ENCODE results near the gene ZNF598. TPM values are rescaled to one million over a fixed set of nuclear protein-coding genes. Genes with fewer than 3 reads are reported as not detected.

The ZNF598 gene
- total and polyA plus RNA-seq, 2 of the 13 experiments (the other 11 are each of a cell fraction or from before 2014, with no cell fraction given): 13.5 to 14.2 TPM

DNA sequence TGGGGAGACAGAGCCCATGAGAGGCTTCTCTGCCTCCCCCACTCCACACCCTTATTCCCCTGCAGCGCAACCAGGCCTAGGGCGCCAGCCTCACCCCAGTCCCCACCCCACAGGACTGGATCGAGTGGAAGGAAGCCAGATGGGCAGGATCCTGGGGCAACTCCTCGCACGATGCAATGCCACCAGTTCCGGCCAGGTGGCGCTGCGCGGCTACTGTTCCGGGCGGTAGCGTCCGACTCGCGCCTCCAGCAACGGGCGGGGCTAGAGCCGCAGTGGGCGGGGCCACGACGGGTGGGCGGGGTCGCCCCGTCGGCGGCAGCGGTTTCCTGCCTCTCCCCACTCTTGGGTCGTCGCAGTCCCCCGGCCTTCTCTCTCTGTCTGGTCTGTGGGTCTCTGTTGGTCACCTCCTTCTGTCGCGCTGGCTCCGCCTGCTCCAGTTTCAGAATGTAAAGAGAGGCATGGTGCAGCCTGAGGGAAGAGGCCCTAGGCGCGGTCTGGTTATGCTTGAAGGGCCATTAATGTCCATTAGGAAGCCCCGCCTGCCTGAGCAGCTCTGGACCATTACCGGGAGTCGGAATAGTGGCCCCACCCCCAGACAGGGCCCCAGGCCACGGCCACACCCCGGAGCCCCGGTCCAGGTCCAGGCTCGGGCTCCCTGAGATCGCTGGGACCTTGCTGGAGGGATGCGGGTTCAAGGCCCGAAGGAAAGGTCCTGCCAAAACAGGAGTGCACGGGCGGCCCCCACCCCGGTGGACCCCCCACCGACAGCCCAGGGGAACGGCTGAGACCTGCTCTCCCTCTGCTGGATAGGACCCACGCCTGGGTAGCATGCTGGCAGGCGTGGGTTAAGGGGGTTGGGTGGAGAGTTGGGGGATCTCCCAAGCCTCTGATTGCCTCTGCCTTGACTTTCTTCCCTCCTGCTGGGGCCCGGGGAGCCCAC lies 13.7 kb upstream of the ZNF598 start (continued):
- TF ChIP-seq ZNF234 (CRISPR knock-in tag; conservative IDR thresholded peaks at IDR 0.05) (no peak), CBX1 (IDR thresholded peaks at IDR 0.05; ENCODE audit: low read depth) (no peak), SCMH1 (CRISPR knock-in tag; IDR thresholded peaks at IDR 0.05; ENCODE audit: borderline replicate concordance) (no peak), POLR2A (IDR thresholded peaks at IDR 0.05; ENCODE audit: insufficient read depth in 1 of 2, low read depth in 2 of 2, low read length in 2 of 2) (peak in 1 of 2 experiments; percentile 78; a peak in 2 of 4 replicates), TEAD3 (CRISPR knock-in tag; optimal IDR thresholded peaks at IDR 0.05; ENCODE audit: borderline replicate concordance) (peak; percentile 68), SNAI1 (CRISPR knock-in tag; IDR thresholded peaks at IDR 0.05; ENCODE audit: borderline replicate concordance) (no peak), STAG1 (CRISPR knock-in tag; IDR thresholded peaks at IDR 0.05) (peak; percentile 96), ZBTB20 (CRISPR knock-in tag; IDR thresholded peaks at IDR 0.05; ENCODE audit: borderline replicate concordance, low read depth) (no peak), ZBTB3 (CRISPR knock-in tag; IDR thresholded peaks at IDR 0.05; ENCODE audit: borderline replicate concordance, low read depth) (peak; percentile 43; the same call in 1 of the 2 replicates), ZNF670 (CRISPR knock-in tag; IDR thresholded peaks at IDR 0.05; ENCODE audit: borderline replicate concordance) (no peak), CEBPB (IDR thresholded peaks at IDR 0.05; ENCODE audit: borderline replicate concordance, low read depth, low read length) (no peak), ZNF292 (CRISPR knock-in tag; IDR thresholded peaks at IDR 0.05; ENCODE audit: borderline replicate concordance, low read depth) (no peak), ZNF44 (CRISPR knock-in tag; IDR thresholded peaks at IDR 0.05) (no peak), HHEX (CRISPR knock-in tag; IDR thresholded peaks at IDR 0.05) (no peak), ZNF781 (CRISPR knock-in tag; IDR thresholded peaks at IDR 0.05; ENCODE audit: borderline replicate concordance, not compliant biosample characterization) (peak; percentile 47), ATM (IDR thresholded peaks at IDR 0.05; ENCODE audit: borderline replicate concordance) (no peak), KLF16 (CRISPR knock-in tag; IDR thresholded peaks at IDR 0.05) (peak in 1 of 2 experiments; percentile 78; a peak in 2 of 4 replicates), NR2F1 (CRISPR knock-in tag; IDR thresholded peaks at IDR 0.05) (no peak), ZNF251 (CRISPR knock-in tag; IDR thresholded peaks at IDR 0.05) (no peak), NCOR1 (IDR thresholded peaks at IDR 0.05; ENCODE audit: borderline replicate concordance, low read length) (no peak), ZNF557 (CRISPR knock-in tag; IDR thresholded peaks at IDR 0.05) (no peak), SOX6 (IDR thresholded peaks at IDR 0.05) (no peak), SOX6 (CRISPR knock-in tag; IDR thresholded peaks at IDR 0.05) (peak; percentile 45; the same call in 1 of the 2 replicates), MBD4 (IDR thresholded peaks at IDR 0.05; ENCODE audit: borderline replicate concordance, low read length) (no peak), ELF4 (CRISPR knock-in tag; IDR thresholded peaks at IDR 0.05; ENCODE audit: borderline replicate concordance) (no peak)
- TF ChIP-seq, protein P1, sequence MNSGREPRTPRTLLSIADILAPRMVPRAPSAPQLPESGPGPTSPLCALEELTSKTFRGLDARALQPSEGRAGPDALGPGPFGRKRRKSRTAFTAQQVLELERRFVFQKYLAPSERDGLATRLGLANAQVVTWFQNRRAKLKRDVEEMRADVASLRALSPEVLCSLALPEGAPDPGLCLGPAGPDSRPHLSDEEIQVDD (CRISPR knock-in tag; IDR thresholded peaks at IDR 0.05; ENCODE audit: borderline replicate concordance): 0 out of 2 replicates have a peak, but pooled peaks have one; percentile 24
- TF ChIP-seq, protein P2, sequence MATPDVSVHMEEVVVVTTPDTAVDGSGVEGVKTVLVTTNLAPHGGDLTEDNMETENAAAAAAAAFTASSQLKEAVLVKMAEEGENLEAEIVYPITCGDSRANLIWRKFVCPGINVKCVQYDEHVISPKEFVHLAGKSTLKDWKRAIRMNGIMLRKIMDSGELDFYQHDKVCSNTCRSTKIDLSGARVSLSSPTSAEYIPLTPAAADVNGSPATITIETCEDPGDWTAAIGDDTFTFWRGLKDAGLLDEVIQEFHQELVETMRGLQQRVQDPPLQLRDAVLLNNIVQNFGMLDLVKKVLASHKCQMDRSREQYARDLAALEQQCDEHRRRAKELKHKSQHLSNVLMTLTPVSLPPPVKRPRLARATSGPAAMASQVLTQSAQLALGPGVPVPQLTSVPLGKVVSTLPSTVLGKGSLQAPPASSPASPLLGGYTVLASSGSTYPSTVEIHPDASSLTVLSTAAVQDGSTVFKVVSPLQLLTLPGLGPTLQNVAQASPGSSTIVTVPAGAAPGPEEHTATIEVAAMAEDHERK (CRISPR knock-in tag; IDR thresholded peaks at IDR 0.05; ENCODE audit: low read depth): no peak
- TF ChIP-seq, protein P3, sequence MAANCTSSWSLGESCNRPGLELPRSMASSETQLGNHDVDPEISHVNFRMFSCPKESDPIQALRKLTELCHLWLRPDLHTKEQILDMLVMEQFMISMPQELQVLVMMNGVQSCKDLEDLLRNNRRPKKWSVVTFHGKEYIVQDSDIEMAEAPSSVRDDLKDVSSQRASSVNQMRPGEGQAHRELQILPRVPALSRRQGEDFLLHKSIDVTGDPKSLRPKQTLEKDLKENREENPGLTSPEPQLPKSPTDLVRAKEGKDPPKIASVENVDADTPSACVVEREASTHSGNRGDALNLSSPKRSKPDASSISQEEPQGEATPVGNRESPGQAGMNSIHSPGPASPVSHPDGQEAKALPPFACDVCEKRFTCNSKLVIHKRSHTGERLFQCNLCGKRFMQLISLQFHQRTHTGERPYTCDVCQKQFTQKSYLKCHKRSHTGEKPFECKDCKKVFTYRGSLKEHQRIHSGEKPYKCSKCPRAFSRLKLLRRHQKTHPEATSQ (CRISPR knock-in tag; IDR thresholded peaks at IDR 0.05; ENCODE audit: borderline replicate concordance): no peak

Data from HepG2 (cell line).